DOHH2 (cell line): ENCODE data around the gene SLC25A25.

Experiments used
- CTCF ChIP-seq: fragments of 200-600 bp; sonication (generic); IDR thresholded peaks from one replicate; pipeline ENCODE4 v1.5.1; 2014; ENCODE audit warnings: antibody characterized with exemption, mild to moderate bottlenecking, low read depth, low read length; ENCODE audit not compliant: poor library complexity, severe bottlenecking
- EZH2phosphoT487 ChIP-seq: fragments of 200-600 bp; sonication (generic); IDR thresholded peaks from 2 replicates; pipeline ENCODE4 v1.6.1; 2017; ENCODE audit warnings: borderline replicate concordance, mild to moderate bottlenecking, antibody characterized with exemption, low read length, moderate library complexity, mixed read lengths

DNA sequence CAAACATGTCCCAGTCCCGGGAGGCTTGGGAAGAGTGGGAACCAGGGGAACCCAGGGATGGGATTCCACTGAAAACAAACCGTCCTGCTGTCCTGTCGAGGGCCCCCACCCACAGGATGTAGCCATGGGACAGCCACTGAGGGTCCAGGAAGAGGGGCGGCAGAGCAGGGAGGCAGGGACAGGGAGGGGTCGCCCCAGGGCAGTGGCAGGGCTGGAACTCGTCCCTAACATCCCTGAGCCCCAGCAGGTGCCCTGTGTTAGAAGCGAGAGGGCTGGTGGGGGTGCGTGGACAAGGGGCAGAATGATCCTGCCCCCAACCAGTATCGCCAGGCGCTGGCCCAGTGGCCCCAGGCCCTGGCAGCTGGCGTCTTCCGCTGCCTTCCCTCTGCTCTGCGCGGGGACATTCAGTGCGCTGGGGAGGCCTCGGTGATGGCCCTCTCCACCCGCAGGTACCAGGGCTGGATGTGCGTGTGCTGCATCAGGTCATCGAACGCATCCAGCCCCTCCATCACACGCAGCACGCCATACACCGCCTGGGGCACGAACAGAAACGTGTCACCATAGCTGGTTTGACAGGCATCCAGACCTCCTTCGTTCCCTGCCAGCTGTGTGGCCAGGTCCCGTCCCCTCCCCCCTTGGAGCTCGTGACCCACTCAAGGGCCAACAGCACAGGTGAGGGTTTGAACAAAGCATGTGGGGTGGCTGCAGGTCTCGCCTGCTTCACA is 52.9 kb downstream of the SLC25A25 start:
- TF ChIP-seq CTCF (no peak), EZH2phosphoT487 (no peak)
